ENCODE results near the gene CHRNG. TPM values are rescaled to one million over a fixed set of nuclear protein-coding genes. Genes with fewer than 3 reads are reported as not detected.

Gene CHRNG
- total RNA-seq, 1 donor from 2014 or later, result not detected

- Histone ChIP-seq H3K36me3 (ENCODE audit: insufficient read depth, low read length) (no peaks in the 10 kb centered on the region), H3K9me3 (ENCODE audit: insufficient read depth, low read depth, low read length) (peaks cover 4% of the 10 kb centered on the region), H3K27ac (ENCODE audit: low read depth, low read length) (no peak overlapping the region), H3K79me2 (ENCODE audit: insufficient read depth, low read length) (peaks cover 2% of the 10 kb centered on the region), H3K4me1 (ENCODE audit: insufficient read depth, low read length) (no peaks in the 10 kb centered on the region), H2AFZ (ENCODE audit: low read depth, low read length) (no peak overlapping the region), H4K20me1 (ENCODE audit: insufficient read depth, low read length) (peaks cover 6% of the 10 kb centered on the region), H3K4me3 (ENCODE audit: insufficient read depth, low read depth, low read length) (no peak overlapping the region), H3K4me2 (ENCODE audit: low read length) (no peak overlapping the region), H3K9ac (ENCODE audit: low read length) (no peak overlapping the region), H3K27me3 (ENCODE audit: insufficient read depth, low read length) (no peaks in the 10 kb centered on the region)
- H3K27ac Mint-ChIP-seq (ENCODE audit: unreplicated experiment), result no peak overlapping the region
- DNase-seq (ENCODE audit: low read depth) (no peak), FAIRE-seq (no peak)
- no peaks in the 10 kb centered on the region for H3K27me3 Mint-ChIP-seq (ENCODE audit: low read depth, unreplicated experiment)
- peaks cover 5% of the 10 kb centered on the region for H3K36me3 Mint-ChIP-seq (ENCODE audit: low read depth, unreplicated experiment)
- no peaks in the 10 kb centered on the region for H3K4me1 Mint-ChIP-seq (ENCODE audit: low read depth, unreplicated experiment)
- TF ChIP-seq CTCF (IDR thresholded peaks at IDR 0.05; ENCODE audit: insufficient read depth, low read depth, low read length) (no peak), EZH2 (IDR thresholded peaks at IDR 0.05; ENCODE audit: insufficient read depth, low read length) (no peak)
- H3K4me3 Mint-ChIP-seq (ENCODE audit: unreplicated experiment), result no peak overlapping the region
- H3K9me3 Mint-ChIP-seq (ENCODE audit: unreplicated experiment), result peaks cover 3% of the 10 kb centered on the region
Measured at GRCh38 chr2:232540441-232541041, 1.0 kb downstream of the CHRNG start.

- no peak overlapping the region for H2AFZ ChIP-seq (ENCODE audit: low read depth, low read length)
- no peak overlapping the region for H3K4me2 ChIP-seq (ENCODE audit: low read length)
- peaks cover 5% of the 10 kb centered on the region for H3K36me3 Mint-ChIP-seq (ENCODE audit: low read depth, unreplicated experiment)
- no peaks in the 10 kb centered on the region for H3K36me3 ChIP-seq (ENCODE audit: insufficient read depth, low read length)
- DNase-seq (ENCODE audit: low read depth) (no peak), FAIRE-seq (no peak)
- H3K9me3 Mint-ChIP-seq (ENCODE audit: unreplicated experiment), result peaks cover 3% of the 10 kb centered on the region
- no peak overlapping the region for H3K9ac ChIP-seq (ENCODE audit: low read length)
- H4K20me1 ChIP-seq (ENCODE audit: insufficient read depth, low read length), result peaks cover 9% of the 10 kb centered on the region
- H3K27ac ChIP-seq (ENCODE audit: low read depth, low read length), result no peak overlapping the region
- no peaks in the 10 kb centered on the region for H3K4me1 Mint-ChIP-seq (ENCODE audit: low read depth, unreplicated experiment)
- no peak overlapping the region for H3K27ac Mint-ChIP-seq (ENCODE audit: unreplicated experiment)
- H3K79me2 ChIP-seq (ENCODE audit: insufficient read depth, low read length), result peaks cover 10% of the 10 kb centered on the region
- H3K27me3 Mint-ChIP-seq (ENCODE audit: low read depth, unreplicated experiment), result no peaks in the 10 kb centered on the region
- no peak for TF ChIP-seq CTCF (IDR thresholded peaks at IDR 0.05; ENCODE audit: insufficient read depth, low read depth, low read length)
- no peak for TF ChIP-seq EZH2 (IDR thresholded peaks at IDR 0.05; ENCODE audit: insufficient read depth, low read length)
- no peak overlapping the region for H3K4me3 ChIP-seq (ENCODE audit: insufficient read depth, low read depth, low read length)
- H3K4me1 ChIP-seq (ENCODE audit: insufficient read depth, low read length), result no peaks in the 10 kb centered on the region
- H3K9me3 ChIP-seq (ENCODE audit: insufficient read depth, low read depth, low read length), result no peaks in the 10 kb centered on the region
- H3K27me3 ChIP-seq (ENCODE audit: insufficient read depth, low read length), result no peaks in the 10 kb centered on the region
- H3K4me3 Mint-ChIP-seq (ENCODE audit: unreplicated experiment), result no peak overlapping the region
Measured at GRCh38 chr2:232541195-232541960, 1.9 kb downstream of the CHRNG start.
